HUES6 (cell line): ENCODE results near the gene CXCR2.
"Not testable (repeated sequence)": the region's sequence is repeated elsewhere in the genome, so short reads cannot be mapped to it uniquely, and the experiment has no call there.

ENCODE experiments used
- H3K27ac ChIP-seq: 2 replicates; pipeline ENCODE4 v1.7.0; 2013; ENCODE audit warnings: low read depth, mild to moderate bottlenecking, low read length, inconsistent platforms
- H3K27me3 ChIP-seq: 2 replicates; pipeline ENCODE4 v1.6.1; 2013; ENCODE audit warnings: low read length; ENCODE audit not compliant: control insufficient read depth, insufficient read depth
- H3K36me3 ChIP-seq: 2 replicates; pipeline ENCODE4 v1.6.1; 2013; ENCODE audit warnings: low read length; ENCODE audit not compliant: control insufficient read depth, insufficient read depth
- H3K4me1 ChIP-seq: 2 replicates; pipeline ENCODE4 v1.6.1; 2013; ENCODE audit warnings: low read length; ENCODE audit not compliant: control insufficient read depth, insufficient read depth
- H3K4me3 ChIP-seq: 2 replicates; pipeline ENCODE4 v1.5.1; 2013; ENCODE audit warnings: low read depth, low read length
- H3K9ac ChIP-seq: one replicate; pipeline ENCODE4 v1.6.1; 2013; ENCODE audit warnings: mild to moderate bottlenecking, low read length
- H3K9me3 ChIP-seq: 2 replicates; pipeline ENCODE4 v1.6.1; 2013; ENCODE audit warnings: low read depth, low read length; ENCODE audit not compliant: control insufficient read depth, insufficient read depth

Gene CXCR2

DNA sequence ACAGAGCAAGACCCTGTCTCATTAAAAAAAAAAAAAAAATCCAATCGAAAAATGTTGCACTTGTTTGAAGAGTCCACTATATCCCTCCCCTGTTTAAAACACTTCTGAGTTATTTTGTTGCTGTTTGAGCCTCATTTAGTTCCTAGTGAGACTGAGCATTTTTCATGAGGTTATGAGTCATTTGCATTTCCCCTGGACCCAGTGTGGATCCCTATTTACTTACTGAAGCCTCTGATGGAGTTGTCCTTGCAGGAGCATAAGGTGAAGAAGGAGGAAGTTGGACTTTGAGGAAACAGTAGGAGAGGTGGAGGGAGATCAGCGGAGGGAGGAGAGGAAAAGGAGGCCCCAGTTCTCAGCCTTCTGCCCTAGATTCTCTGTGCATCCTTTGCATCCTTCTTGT lies 35.8 kb downstream of the CXCR2 start:
- no peak overlapping the region for H3K4me3 ChIP-seq
- peaks cover 6% of the 10 kb centered on the region; the same call in 1 of the 2 replicates for H3K27me3 ChIP-seq
- H3K4me1 ChIP-seq: no peaks in the 10 kb centered on the region

DNA sequence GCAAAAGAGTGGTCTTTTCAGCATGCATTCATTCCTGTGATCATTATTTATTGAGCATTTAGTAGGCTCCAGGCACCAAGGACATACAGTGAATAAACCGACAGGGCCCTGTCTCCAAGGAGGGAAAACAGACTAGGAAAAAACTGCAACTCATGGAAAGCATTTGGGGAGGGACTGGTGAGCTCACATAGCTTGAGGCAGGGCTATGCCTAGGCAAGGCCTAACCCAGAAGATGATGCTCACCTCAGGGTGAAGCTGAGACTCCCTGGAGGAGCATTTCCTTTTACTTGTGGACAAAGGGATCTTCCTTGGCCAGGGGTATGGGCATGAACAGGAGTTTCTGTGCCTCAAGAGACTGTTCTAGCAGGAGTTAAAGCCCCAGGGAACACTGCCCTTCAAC lies 37.0 kb downstream of the CXCR2 start:
- no peaks in the 10 kb centered on the region for H3K9me3 ChIP-seq
- H3K4me1 ChIP-seq: peaks cover 2% of the 10 kb centered on the region; the same call in 1 of the 2 replicates
- no peak overlapping the region for H3K27ac ChIP-seq
- peaks cover 6% of the 10 kb centered on the region; the same call in 1 of the 2 replicates for H3K27me3 ChIP-seq
- no peak overlapping the region for H3K9ac ChIP-seq
- no peaks in the 10 kb centered on the region for H3K36me3 ChIP-seq
- H3K4me3 ChIP-seq: no peak overlapping the region

More for the DNA sequence above, 35.8 kb downstream of the CXCR2 start:
- H3K36me3 ChIP-seq: no peaks in the 10 kb centered on the region
- no peak overlapping the region for H3K27ac ChIP-seq
- no peak overlapping the region for H3K9ac ChIP-seq
- no peaks in the 10 kb centered on the region for H3K9me3 ChIP-seq

DNA sequence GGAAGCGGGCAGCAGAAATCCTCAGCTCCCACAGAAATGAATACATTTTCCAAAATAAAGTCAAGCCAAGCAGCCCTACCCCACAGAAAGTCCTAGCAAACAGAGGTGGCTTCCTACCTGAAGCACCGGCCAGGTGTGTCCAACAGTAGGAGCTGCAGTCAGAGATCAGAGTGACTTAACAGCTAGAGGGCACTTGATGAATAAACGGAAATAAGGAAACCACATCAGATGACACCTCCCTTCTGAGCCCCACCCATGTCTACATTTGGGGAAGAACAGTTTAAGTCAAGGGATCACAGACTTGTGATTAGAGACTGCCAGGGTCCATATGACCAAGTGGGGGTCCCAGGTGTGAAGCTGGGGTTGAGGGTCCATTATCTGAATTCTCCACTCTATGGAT lies 41.0 kb downstream of the CXCR2 start, which contains the start of gene CXCR1:
CXCR1 (minus strand) TSS at position 172 of the 400 bp plus-strand sequence. CDS start 1,751 bp downstream, outside the sequence.
- no peak within 1 kb of the TSS for H3K27ac ChIP-seq

DNA sequence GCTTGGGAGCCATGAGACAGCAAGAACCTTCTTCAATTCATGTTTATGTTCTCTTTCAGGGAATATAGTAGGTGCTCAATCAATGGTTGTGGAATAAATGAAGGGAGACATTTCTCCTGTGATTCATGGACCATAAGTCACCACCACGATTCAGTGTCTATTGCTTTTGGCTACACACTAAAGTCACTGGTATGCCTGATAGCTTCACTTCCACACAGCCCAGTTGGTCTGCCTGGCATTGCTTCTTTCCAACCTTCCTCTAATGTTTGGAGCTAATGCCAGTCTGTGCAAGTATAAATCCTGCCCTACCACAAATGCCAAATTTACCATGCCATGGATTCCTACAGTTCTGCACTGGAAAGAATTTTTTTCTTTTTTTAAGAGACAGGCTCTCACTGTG lies 42.2 kb downstream of the CXCR2 start:
- Histone ChIP-seq H3K36me3 (no peaks in the 10 kb centered on the region), H3K27ac (no peak overlapping the region), H3K9ac (no peak overlapping the region), H3K4me3 (no peak overlapping the region), H3K4me1 (peaks cover 8% of the 10 kb centered on the region; the same call in 1 of the 2 replicates), H3K27me3 (peaks cover 4% of the 10 kb centered on the region; the same call in 1 of the 2 replicates), H3K9me3 (no peaks in the 10 kb centered on the region)

More for the DNA sequence above, 41.0 kb downstream of the CXCR2 start, which contains the start of gene CXCR1:
- no peaks in the 10 kb centered on the region for H3K36me3 ChIP-seq
- H3K27me3 ChIP-seq: peaks cover 6% of the 10 kb centered on the region; the same call in 1 of the 2 replicates
- no peaks in the 10 kb centered on the region for H3K9me3 ChIP-seq
- no peak within 1 kb of the TSS for H3K4me3 ChIP-seq
- no peak within 1 kb of the TSS for H3K9ac ChIP-seq
- H3K4me1 ChIP-seq: peaks cover 8% of the 10 kb centered on the region; the same call in 1 of the 2 replicates

DNA sequence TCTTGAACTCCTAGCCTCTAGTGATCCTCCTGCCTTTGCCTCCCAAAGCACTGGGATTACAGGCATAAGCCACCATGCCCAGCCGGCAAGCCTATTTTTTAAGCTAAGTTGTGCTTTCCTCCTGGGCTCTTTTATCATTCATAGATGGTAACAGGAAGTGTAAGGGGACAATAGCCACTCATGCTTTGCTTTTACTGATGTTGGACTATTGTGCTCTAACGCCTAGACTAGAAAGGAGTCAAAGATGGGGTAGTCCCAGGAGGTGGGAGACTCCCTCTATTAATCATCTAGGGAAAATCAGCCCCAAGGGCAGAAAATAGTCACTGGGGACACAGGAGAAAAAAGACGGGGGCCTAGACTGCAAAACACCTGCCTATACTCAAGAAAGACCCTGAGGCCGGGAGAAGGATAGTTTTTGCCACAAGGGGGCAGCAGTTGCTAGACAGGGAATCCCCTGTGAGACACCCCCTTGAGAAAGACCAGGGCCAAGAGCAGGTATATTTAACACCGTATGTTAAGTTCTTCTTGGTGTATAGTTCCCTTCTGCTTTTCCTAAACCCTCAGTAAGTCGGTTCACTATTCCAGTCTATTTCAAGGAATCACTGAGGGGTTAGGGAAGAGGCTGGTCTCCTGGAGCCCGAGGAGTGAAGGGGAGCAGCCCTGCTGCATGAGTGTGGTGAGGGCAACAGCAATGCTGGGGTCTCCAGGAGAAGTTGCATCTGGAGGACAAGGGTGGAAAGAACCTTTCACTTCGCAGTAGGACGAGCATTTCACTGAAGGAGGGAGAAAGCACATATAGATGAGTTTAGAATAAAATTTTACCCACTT lies 43.0 kb downstream of the CXCR2 start:
- H3K4me3 ChIP-seq: no peak overlapping the region
- H3K9me3 ChIP-seq: no peaks in the 10 kb centered on the region
- no peaks in the 10 kb centered on the region; the same call in 1 of the 2 replicates for H3K27me3 ChIP-seq
- H3K27ac ChIP-seq: no peak overlapping the region
- H3K36me3 ChIP-seq: no peaks in the 10 kb centered on the region
- peaks cover 8% of the 10 kb centered on the region; the same call in 1 of the 2 replicates for H3K4me1 ChIP-seq
- no peak overlapping the region for H3K9ac ChIP-seq

DNA sequence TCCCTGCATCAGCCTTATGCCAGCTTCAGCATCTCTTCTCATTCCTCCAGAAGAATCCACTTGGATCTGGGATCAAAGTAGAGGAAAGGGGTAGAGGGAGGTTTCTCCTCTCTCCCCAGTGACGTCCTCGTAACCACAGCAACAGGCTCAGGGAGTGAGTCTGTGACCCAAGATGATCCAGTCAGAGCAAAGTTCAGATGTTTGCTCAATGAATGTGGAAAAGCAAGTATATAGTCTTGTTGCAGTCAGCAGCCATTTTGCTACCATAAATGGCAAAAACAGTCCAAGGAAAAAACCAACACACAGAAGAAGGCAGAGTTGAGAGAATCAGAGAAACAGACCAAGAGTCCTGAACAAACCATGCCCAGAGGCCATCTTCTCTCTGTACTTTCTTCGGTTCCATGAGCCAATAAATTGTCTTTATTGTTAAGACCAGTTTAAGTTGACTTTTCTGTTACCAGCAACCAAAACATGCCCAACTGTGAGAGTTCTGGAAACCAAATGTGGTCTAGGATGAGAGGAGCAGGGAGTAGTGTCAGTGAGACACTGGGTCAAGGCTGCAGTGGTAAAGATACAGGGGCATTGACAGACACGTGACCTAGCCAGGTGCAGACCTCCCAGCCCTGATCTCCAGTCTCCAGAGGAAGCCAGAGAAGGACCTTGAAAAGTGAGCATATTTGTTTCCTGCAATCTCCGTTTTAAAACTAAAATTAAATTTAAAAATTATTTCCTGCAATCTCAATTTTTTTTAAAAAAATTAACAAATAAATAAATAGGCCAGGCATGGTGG lies 44.1 kb downstream of the CXCR2 start:
- Histone ChIP-seq H3K4me3 (no peak overlapping the region), H3K27ac (no peak overlapping the region), H3K27me3 (no peaks in the 10 kb centered on the region; the same call in 1 of the 2 replicates), H3K36me3 (no peaks in the 10 kb centered on the region), H3K9ac (no peak overlapping the region), H3K9me3 (no peaks in the 10 kb centered on the region), H3K4me1 (peaks cover 8% of the 10 kb centered on the region; the same call in 1 of the 2 replicates)

DNA sequence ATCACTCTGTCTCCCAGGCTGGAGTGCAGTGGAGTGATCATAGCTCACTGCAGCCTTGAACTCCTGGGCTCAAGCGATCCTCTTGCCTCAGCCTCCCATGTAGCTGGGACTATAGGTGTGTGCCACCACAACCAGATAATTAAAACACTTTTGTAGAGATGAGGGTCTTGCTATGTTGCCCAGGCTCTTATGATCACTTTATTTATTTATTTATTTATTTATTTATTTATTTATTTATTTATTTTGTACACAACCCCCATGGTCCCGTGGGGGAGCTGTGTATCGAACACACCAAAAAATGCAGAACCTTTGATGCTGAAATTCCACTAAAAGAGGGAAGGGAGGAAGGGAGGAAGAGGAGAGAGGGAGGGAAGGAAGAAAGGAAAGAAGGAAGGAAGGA lies 45.9 kb downstream of the CXCR2 start:
- H3K4me1 ChIP-seq, H3K36me3 ChIP-seq, H3K9ac ChIP-seq, H3K27ac ChIP-seq, H3K9me3 ChIP-seq, H3K27me3 ChIP-seq, H3K4me3 ChIP-seq: not testable (repeated sequence)

DNA sequence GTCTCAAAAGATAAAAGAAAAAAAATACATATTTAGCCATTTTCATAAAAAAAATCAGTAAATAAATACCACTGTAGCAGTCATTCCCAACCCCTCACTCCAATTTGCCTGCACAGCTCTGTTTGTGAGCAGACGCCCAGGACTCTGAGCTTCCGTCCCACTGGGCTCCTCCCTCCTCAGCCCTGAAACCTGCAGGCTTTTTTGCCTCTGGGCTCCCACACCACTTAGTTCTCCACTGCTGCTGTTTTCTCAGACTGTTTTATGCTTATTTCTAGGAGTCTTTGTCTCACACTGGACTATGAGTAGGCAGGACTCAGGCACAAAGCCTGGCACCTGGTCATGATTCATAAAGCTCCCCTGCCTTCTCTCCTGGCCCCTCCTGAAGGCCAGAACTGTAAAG lies 47.0 kb downstream of the CXCR2 start:
- Histone ChIP-seq H3K9me3 (no peaks in the 10 kb centered on the region), H3K4me3 (no peak overlapping the region), H3K27me3 (no peaks in the 10 kb centered on the region), H3K36me3 (no peaks in the 10 kb centered on the region), H3K4me1 (peaks cover 5% of the 10 kb centered on the region; the same call in 1 of the 2 replicates), H3K9ac (no peak overlapping the region), H3K27ac (no peak overlapping the region)

DNA sequence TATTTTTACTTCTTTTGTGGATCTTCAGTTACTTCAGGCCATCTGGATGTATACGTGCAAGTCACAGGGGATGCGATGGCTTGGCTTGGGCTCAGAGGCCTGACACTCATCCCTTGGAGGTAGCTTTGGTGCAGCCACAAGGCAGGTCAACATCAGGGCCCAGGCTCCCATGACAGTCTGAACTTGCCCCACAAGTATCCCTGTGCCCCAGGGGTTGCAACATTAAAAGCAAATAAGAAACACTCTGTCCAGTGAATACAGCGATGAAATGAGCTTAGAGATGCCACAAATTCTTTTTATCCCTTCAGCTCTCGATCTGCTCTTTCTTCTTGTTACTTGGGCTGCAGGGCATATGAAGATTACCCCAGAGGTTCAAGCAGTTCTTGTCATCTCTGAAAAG lies 54.0 kb downstream of the CXCR2 start:
- Histone ChIP-seq H3K36me3 (no peaks in the 10 kb centered on the region), H3K4me3 (no peak overlapping the region), H3K9me3 (no peaks in the 10 kb centered on the region), H3K27me3 (no peaks in the 10 kb centered on the region; the same call in 1 of the 2 replicates), H3K9ac (no peak overlapping the region), H3K27ac (no peak overlapping the region), H3K4me1 (no peaks in the 10 kb centered on the region)

DNA sequence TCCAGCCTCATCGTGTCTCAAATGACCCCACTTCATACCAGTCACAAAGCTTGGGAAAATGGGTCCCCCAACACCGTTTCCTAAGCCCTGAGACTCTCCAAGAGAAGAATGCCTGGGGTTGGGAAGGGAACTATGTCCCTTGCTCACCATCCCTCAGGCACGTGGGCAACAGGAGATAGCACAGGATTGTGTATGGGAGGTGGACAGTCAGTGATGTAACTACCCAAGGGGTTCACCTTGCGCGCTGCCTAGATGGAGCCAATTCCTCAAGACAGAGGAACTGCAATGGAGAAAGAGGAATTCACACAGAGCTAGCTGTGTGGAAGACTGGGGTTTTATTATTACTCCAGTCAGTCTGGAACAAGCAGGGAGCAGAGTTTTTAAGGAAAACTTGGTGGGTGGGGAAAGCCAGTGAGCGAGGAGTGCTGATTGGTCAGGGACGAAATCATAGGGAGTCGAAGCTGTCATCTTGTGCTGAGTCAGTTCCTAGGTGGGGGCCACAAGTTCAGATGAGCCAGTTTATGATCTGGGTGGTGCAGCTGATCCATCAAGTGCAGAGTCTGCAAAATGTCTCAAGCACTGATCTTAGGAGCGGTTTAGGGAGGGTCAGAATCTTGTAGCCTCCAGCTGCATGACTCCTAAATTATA lies 54.8 kb downstream of the CXCR2 start:
- H3K27me3 ChIP-seq: no peaks in the 10 kb centered on the region; the same call in 1 of the 2 replicates
- no peak overlapping the region for H3K27ac ChIP-seq
- no peaks in the 10 kb centered on the region for H3K9me3 ChIP-seq
- H3K4me1 ChIP-seq: no peaks in the 10 kb centered on the region
- no peaks in the 10 kb centered on the region for H3K36me3 ChIP-seq
- H3K9ac ChIP-seq: no peak overlapping the region
- no peak overlapping the region for H3K4me3 ChIP-seq
